CD4-positive, alpha-beta T cell treated with Interleukin-10 for 1 hour (primary cell): ENCODE measurements around the gene USP20.

ENCODE experiments used
- DNase-seq: peaks from one replicate; pipeline ENCODE4 v3.0.0-alpha.2; 2020

USP20 gene

DNA sequence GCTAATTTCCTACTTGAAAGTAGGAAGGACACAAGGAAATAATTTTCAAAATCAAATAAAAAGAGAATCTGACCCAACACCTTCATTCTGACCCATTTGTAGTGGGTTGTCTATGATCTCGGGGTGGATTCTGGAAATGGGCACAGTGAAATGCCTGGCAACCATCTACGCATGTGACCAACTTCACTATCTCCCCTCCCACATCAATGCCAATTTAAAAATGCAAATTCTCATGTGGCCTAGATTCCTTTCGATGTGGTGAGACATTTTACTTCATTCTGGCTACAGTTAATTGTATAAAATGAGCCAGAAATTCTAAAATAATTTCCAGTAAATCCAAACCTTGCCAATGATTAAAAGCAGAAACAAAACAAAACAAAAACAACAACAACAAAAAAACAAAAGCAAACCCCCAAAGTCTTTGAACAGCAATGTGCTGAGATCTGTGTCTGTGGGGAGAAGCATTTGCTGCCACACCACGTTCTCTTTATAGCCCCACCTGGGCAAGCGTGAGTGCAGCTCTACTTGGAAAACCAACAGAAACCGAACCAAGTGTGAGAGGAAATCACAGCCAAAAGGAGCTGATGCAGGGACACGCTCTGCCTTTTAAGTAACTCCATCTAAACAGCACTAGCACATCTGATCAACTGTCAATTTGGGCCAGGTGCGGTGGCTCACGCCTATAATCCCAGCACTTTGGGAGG is 59.0 kb downstream of the USP20 start:
- DNase-seq, result peak; percentile 70

DNA sequence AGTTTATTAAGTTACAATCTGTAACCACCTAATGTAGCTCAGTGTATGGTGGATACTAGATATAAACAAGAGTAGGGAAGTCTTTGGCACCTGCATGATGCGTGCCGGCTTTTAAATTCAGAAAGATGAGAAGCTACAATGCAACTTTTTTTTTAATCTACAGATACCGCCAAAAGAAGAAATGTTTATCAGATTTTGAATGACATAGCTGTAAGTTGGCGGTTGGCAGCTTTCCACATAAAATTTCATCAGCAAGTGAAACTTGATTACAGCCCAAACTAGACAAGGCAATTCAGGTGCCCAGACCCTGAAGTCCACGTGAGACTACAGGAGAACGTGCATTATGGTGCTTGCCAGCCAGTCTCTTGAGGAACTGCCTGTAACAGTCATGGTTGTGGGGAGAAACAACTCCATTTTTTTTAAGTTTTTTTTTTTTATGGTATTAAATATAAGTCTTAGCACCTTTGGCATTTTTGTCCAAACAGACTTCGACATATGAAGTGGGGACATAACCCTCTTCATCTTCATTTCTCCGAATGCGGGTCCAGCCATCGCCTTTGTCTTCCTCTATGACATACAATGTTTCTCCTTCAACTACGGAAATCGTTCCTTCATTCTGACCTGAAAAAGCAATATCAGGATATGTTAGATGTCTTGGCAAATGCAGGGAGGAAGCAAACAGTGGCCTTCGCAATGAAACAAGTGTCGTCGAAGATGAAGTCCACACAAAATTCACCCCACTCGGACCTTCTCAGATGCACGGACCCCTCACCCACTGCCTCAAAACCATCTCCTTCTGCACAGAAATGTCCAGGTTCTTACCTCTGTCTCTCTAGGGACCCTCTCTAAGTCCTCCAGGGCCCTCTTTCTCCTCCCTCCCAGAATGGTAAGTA is 60.4 kb downstream of the USP20 start:
- peak; percentile 59 for DNase-seq

DNA sequence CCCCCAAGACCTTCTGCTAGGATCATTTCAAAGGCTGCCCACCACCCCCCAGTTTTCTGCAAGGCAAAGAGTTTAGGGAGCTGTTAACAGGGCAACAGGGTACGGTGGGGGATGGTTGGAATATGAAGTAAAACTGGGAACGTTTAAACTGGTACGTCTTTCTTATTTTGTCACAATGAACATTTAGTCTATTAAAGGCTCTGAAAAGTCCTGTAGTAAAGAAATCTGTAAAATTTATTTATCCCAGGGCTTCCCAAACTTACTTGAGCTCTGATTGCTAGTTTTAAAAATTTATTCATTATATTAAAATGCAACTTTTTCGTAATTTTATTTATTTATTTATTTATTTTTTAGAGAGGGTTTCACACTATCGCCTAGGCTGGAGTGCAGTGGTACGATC is 62.0 kb downstream of the USP20 start:
- no peak for DNase-seq

DNA sequence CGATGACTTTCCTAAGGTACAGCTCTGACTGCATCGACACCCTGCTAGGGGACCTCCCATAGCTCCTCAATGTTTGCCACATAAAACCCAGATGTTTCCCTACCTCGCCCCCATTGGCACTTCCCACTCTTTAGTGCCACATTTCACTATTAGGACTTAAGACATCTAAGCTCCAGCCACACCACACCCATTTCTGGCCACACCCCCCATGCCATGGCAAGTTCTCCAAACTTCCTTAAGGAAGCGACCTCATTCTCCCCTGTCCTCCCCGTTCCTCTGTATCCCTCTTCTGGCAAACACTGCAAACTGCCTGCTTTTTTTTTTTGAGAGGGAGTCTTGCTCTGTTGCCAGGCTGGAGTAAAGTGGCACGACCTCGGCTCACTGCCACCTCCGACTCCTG is 62.9 kb downstream of the USP20 start:
- no peak for DNase-seq

GRCh38 chr9:129899620-129900019 is 64.4 kb downstream of the USP20 start:
- DNase-seq, result no peak

- no peak for DNase-seq
Observed at GRCh38 chr9:129900263-129901027, 65.2 kb downstream of the USP20 start.

DNA sequence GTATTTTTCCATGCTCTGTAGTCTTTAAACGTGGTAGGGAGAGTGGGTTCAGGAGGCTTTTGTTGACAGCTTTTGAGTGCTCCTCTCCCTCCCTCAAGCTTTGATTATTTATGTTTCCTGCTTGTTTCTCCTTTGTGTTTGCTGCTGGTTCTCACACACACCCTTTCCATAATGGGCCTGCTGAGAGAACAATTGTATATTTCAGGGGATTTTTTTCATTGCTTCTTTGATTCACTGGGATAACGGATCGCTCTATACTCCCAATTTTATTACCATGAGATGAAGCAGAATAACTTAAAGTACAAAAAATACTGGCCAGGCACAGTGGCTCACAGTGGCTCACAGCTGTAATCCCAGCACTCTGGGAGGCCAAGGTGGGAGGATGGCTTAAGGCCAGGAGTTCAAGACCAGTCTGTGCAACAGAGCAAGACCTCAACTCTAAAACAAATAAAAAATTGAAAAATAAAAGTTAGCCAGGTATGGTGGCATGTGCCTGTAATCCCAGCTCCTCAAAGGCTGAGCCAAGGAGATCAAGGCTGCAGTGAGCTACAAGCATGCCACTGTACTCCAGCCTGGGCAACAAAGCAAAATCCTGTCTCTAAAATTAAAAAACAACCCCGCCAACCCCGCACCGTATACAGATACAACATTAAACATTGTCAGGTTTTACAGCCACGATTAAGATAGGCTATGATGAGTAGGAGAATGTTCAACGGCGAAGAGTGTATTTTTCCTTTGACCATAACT is 66.9 kb downstream of the USP20 start:
- no peak for DNase-seq

DNA sequence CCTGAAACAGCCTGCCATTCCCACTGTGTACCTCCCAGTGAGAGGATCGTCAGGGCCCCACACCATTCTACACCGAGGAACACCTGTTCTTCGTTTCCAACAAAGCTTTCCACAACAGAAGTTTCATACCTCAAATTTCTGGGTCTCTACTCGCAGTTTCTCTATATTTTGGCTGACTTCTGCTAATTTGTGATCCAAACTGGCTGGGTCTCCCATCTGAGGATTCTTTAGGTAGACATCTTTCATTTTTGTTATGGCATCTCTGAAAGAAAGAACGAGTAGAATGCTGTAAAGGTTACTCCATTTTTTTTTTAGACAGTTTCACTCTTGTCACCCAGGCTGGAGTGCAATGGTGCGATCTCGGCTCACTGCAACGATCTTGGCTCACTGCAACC is 67.5 kb downstream of the USP20 start:
- no peak for DNase-seq

- DNase-seq, result no peak
Observed at GRCh38 chr9:129904734-129905133, 69.5 kb downstream of the USP20 start.

DNA sequence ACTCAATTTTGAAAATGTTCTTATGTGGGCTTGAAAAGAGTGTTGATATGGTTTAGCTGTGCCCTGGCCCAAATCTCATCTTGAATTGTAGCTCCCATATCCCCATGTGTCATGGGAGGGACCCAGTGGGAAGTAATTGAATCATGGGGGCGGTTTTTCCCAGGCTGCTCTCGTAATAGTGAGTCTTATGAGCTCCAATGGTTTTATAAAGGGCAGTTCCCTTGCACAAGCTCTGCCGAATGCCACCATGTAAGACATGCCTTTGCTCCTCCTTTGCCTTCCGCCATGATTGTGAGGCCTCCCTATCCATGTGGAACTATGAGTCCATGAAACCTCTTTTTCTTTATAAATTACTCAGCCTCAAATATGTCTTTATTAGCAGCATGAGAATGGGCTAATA is 71.0 kb downstream of the USP20 start:
- DNase-seq, result no peak

DNA sequence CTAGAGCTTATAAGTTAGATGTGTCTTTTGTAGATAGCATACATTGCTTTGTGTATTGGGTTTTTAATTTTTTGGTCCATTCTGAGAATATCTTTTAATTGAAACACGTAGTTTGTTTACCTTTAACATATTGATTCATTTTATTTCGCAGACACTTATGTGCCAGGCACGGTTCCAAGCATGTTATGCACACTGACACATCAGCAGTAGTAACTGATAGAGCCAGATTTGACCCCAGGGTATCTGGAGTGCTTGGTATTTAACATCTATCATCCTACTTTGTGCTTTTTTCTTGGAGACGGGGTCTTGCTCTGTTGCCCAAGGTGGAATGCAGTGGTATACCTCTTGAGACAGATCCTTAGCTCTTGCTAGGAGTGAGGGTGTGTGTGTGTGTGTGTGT is 71.9 kb downstream of the USP20 start:
- DNase-seq, result no peak

DNA sequence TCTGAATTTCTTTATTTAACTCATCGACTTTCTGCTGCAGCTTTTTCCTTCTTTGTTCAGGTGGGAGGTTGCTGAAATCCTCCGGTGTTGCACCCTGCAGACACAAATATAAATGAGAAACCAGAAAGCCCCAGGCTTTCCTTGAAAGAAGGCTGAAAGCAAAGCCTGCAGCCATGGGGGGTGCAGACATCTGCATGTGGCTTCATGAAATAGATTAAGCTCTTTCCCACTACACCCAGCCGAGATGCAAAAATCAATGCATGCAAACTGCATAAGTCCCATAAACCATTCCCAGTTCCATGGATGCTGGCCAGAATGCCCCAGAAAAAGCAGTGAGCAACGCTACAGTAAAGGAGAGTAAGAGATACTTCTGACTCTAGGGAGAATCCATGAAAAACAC is 73.6 kb downstream of the USP20 start:
- DNase-seq, result no peak

DNA sequence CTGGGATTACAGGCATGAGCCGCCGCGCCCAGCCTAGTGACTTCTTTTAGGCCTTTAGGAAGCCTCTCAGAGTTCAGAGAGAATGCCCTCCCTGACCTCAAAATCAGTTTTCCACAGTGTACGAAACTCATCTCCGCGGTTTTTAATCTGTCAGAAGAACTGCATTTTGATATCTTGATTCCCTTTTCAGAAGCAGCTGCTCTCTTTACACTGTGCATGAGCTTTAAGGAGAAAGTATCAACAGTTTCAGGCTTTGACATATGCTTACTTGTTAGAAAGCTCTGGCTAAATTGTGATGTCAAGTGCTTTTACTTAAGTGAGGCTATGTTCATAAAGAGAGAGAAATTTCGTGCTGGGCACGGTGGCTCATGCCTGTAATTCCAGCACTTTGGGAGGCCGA is 74.6 kb downstream of the USP20 start:
- DNase-seq, result no peak

DNA sequence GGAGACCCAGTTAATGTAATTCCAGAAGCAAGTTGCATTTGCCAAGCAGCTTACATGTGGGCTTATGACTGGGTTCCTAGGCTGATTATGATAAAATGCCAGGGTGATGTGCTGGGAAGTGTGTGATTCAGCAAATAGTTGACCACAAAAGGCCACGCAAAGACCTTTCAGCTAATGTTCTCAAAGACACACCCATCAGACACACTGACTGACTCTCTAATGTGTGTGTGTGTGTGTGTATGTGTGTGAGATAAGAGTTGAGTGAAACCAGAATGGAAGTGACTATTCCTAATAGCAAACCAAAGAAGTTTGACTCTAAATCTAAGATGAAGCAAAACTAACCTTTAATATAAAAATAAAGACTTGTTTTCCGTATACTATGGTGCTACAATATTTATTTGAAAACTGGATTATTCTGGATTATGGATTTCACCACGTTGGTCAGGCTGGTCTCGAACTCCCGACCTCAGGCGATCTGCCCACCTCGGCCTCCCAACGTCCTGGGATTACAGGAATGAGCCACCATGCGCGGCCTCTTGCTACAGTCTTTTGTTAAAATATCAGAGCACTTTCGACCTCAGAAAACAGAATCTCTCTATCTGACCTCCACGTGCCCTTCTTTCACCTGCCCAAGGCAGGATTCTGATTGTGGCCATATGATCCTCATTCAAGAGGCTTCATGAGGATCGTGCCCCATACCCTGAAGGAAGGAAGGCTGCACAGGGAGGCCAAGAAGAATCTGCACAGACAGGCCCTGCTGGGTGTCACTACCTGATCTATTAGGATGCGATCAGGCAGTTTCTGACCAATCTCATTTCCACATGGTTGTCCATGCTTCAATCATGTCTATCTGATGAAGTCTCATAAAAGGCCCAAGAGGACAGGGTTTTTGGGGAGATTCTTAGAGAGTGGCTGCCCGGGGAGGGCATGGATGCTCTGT is 75.6 kb downstream of the USP20 start:
- DNase-seq, result no peak

GRCh38 chr9:129914051-129914450 is 78.8 kb downstream of the USP20 start:
- DNase-seq, result no peak

DNA sequence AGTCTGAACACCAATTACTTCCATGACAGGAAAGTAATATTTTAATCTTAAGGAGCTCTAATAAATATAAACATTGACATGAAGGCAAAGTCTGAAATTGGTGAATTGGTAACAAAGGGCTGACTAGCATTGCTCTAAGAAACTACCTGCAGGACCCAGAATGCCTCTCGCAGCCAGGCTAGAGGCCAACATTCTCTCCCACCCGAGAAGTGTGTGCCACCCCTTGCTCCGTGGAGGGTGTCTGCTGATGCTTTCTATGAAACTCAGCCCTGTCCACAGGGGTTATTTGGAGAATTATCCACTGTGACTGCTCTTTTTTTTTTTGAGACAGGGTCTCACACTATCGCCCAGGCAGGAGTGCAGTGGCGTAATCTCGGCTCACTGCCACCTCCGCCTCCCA is 81.4 kb downstream of the USP20 start:
- DNase-seq, result no peak

DNA sequence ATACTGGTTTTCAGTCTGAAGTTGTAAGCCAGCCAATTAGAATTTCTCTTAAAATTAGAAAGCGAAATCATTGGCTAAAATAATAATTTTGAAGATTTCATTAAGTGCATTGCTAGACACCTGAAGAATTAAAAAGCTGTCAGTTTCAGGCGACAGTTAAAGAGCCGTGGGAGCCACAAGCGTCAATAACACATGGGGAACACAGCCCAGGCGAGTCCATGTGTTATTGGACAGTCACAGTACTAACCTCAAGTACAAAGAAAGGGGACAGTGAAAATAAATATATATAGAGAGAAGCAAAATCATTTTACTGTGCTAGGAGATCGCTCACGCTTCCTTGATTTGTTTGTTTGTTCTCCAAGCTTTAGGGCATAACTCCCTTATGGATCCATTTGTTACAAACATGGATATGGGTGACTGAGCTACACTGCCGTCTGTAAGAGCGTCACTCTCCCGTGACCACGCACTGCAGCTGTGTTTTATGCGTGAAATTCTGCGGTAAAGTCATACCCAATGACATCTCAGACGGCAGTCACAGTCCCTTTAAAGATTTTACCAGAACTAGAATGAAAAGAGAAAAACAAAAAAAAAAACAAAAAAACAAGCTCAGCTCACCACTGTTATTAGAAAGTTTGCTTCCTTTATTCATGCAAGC is 83.2 kb downstream of the USP20 start:
- no peak for DNase-seq

GRCh38 chr9:129919277-129919676 is 84.0 kb downstream of the USP20 start:
- no peak for DNase-seq

GRCh38 chr9:129919841-129920240 is 84.6 kb downstream of the USP20 start:
- no peak for DNase-seq

DNA sequence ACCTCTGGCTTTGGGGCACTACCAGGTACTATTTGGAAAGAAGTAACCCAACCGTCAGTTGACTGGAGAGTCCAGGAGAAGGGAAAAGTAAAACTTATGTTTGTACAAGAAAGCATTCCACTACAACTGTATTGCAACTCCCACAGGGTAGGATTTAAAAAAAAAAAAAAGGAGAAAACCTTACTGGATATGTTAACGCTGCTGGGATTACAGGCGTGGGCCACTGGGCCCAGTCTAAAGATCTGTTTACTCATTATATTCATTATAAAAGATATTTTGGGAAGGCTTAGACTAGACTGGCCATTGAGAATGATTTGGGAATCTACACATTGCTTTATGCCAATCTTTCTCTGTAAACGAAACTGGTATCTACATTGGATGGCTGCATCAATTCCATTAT is 86.6 kb downstream of the USP20 start:
- DNase-seq, result no peak

- DNase-seq, result no peak
Observed at GRCh38 chr9:129923589-129923988, 88.3 kb downstream of the USP20 start.
